Measurements from ENCODE around the gene COL23A1.
A peak's percentile ranks its signal among the peaks of the same experiment; 100 is the strongest.
"Not testable (repeated sequence)": the region's sequence is repeated elsewhere in the genome, so short reads cannot be mapped to it uniquely, and the experiment has no call there.

The COL23A1 gene

GRCh38 chr5:178322736-178323540 is 267.3 kb downstream of the COL23A1 start:
- DNase-seq (ENCODE audit: low spot score) = no peak

GRCh38 chr5:178320281-178320855 is 269.8 kb downstream of the COL23A1 start:
- DNase-seq (ENCODE audit: low spot score) = no peak

DNA sequence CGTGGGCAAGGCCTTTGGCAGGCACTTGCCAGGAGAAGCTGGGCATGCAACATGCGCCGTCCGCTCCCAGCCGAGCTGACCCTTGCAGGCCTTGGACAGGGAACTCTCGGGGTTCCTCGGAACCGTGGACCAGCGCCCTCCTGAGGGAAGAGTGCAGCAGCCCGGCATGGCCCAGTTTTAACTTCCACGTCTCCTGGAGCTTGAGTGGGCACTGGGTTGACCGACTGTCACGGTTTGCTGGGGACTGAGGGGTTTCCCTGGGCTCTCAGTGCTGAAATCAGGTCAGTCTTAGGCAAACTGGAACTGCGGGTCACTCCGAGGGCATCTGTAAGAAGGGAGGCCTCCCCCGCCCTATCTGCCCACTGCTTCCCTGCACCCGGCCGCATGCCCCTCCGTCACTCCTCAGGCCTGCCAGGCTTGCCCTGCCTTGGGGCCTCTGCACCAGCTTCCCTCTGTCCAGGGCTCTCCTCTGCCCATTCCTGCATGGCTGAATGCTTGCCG is 270.6 kb downstream of the COL23A1 start:
- no peak for DNase-seq (ENCODE audit: low spot score)

DNA sequence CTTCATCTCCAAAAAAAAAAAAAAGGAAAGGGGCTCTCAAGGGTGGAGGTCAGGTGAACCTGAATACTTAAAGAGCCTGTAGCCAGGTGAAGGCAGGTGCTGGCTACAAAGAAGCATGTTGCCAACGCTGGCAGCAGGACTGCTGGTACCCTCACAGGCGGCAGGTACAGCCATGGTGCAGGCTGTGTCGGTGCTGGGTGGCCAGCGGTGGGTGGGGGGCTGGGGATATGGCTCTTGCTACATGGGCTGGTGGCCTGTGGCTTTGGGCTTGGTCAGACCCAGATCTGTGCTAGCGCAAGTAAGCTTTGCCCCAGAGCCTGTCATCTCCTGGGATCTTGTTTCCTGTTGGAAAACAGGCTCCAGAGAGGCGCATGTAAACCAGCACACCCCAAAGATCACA is 271.3 kb downstream of the COL23A1 start:
- DNase-seq (ENCODE audit: low spot score) = no peak

DNA sequence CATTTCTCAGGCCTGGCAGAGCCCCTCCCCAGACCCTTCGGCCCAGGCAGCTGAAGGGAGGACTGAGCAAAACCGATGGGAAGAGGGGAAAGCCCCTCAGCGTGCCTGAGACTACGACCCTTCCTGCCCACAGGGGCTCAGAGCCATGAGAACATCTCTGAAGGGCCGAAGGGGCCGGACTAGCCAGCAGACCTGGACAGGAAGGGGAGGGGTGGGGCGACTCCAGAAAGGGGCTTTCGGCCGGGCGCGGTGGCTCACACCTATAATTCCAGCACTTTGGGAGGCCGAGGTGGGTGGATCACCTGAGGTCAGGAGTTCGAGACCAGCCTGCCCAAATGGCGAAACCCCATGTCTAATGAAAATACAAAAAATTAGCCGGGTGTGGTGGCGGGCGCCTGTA is 271.8 kb downstream of the COL23A1 start:
- no peak for DNase-seq (ENCODE audit: low spot score)

DNA sequence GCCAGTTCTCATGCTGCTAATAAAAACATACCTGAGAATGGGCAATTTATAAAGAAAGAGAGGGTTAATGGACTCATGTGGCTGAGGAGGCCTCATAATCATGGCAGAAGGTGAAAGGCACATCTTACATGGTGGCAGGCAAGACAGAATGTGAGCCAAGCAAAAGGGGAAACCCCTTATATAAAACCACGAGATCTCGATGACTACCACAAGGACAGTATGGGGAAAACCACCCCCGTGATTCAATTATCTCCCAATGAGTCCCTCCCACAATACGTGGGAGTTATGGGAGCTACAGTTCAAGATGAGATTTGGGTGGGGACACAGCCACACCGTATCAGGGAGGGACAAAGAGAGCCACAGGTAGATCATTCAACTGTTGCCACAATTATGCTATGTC is 272.5 kb downstream of the COL23A1 start:
- DNase-seq (ENCODE audit: low spot score) = not testable (repeated sequence)

GRCh38 chr5:178314961-178315820 is 275.0 kb downstream of the COL23A1 start:
- DNase-seq (ENCODE audit: low spot score) = no peak

GRCh38 chr5:178314061-178314660 is 276.0 kb downstream of the COL23A1 start:
- peak; percentile 79 for DNase-seq (ENCODE audit: low spot score)

GRCh38 chr5:178313316-178313715 is 276.9 kb downstream of the COL23A1 start:
- DNase-seq (ENCODE audit: low spot score) = no peak

GRCh38 chr5:178312880-178313282 is 277.3 kb downstream of the COL23A1 start:
- DNase-seq (ENCODE audit: low spot score) = peak; percentile 51

DNA sequence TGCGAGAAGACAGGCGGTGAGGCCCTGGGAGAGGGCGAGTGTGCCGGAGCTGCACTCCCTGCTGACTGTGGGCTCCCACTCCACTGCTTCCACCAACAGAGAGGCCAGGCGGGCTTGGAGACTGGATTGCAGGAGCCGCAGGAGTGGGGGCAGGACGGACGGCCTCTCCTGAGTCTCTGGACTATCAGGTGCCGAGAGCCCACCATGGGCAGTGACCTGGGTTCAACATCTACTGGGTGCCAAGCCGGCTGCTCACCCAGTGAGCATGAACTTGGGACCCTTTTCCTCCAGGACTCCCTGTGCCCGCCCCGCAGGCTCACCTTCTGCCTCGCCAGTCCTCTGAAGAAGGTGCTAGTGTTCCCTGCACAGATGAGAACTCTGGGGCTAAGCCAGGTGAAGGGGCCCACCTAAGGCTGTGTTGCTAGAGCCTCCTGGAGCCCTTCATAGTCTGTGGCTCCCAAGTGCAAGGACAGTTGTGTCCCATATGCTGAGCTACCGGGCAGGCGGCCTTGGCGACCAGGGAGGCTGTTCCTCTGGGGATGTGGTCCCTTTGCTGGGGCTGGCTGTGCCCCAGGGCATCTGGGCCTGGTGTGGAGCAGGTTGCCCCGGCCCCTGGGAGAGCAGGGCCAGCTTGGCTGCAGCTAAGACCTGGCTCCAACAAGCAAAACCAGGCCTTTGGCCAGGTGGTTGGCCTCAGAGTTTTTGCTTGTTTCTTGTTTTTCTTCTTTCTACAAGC is 279.9 kb downstream of the COL23A1 start:
- DNase-seq (ENCODE audit: low spot score) = no peak

GRCh38 chr5:178309271-178310013 is 280.8 kb downstream of the COL23A1 start:
- no peak for DNase-seq (ENCODE audit: low spot score)

DNA sequence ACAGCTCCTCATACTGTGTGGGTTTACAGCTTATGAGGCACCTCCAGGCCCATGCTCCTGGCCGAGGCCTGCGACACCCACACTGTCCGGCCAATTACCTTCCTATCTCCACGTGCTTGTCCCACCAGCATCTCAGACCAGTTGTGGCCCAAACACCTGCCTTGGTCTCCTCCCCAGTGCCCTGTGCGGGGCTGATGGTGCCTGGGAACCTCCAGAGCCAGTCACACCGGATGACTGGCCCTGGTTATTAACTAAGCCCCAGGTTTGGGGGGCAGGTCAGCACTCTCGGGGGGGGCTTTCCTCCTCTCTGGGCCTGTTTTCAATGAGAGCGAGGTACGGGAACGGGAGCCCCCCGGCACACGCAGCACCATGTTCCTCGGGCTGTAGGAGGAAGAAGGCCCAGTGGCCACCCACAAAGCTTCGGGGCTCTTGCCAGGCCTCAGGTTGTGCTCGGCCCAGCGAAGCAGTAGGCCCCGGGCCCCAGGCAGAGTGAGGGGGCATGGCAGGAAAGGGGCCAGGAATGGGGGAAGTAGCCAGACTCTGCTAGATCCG is 281.6 kb downstream of the COL23A1 start:
- DNase-seq (ENCODE audit: low spot score) = no peak

DNA sequence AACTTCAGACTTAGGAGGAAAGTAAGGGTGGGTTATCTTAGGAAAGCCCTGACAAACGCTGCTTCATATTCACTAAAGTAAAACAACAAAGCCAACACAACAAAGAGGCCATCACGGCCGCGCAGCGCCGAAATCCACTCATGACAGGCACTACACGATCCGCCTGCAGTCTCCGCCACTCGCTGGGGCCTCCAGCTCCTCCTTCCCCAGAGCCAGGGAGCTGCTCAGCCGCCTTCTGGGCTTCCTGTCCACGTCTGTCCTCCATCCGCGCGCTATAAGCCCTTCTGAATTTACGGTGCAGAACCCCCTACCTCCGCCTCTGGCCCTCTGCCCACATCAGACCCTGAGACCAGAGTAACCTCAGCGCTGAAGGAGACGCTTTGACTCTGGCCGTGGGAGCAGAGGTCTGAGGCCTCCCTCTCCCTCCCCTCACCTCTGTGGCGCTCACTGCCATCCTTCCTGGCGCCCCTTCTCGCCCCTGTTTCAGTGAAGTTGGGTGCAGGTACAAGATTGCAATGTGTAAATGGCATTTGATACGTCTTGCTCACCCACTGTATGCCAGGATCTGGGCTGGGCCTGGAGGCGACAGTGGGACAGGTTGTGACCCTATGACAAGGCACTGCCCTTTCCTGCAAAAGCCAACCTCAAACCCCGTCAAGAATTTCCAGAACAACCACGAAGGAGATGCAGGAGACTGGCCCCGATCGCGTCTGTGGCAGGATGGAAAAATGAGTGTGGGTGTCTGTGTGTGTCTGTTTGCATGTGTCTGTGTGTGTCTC is 282.7 kb downstream of the COL23A1 start:
- DNase-seq (ENCODE audit: low spot score) = no peak

GRCh38 chr5:178306430-178307225 is 283.6 kb downstream of the COL23A1 start:
- DNase-seq (ENCODE audit: low spot score) = no peak

- DNase-seq (ENCODE audit: low spot score) = no peak
Measured at GRCh38 chr5:178305801-178306200, 284.4 kb downstream of the COL23A1 start.

DNA sequence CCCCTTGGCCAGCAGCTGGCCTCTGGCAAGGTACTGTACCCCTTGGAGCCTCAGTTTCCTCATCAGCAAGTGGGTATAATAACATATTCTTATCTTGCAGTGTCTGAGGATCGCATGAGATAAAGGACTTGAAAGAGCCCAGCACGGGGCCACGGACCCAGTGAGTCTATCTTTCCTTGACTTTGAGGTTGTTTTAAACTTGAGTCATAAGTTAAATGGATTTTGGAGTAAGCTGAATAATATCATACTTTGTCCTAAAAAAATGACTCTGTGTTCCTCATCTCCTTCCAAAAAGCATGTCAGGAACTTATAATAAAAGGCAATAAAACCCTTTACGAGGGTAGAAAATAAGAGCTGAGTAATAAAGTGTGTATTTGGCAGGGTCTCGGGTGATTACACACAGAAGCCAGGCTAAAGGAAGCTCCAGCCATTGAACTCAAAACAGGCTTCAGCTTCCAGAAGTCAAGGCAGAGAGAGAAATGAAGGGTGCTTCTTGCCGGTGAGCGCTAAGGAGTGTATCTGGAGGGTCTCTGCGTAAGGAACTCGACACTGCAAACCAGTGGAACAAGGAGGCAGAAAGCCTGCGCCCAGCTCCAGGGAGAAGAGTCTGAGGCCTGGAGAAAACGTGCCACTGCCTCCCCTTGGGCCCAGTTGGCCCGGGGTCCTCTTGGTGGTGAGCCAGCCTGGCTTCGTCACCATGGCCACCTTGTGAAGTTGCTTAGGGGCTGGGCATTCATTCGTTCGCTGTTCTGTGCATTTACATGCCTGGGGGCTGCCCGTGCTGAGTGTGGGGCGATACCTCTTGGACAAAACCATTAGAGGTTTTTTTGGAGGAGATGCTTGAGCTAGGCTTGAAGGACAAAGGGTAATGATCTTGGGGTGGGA is 285.2 kb downstream of the COL23A1 start:
- DNase-seq (ENCODE audit: low spot score) = peak; percentile 66

DNA sequence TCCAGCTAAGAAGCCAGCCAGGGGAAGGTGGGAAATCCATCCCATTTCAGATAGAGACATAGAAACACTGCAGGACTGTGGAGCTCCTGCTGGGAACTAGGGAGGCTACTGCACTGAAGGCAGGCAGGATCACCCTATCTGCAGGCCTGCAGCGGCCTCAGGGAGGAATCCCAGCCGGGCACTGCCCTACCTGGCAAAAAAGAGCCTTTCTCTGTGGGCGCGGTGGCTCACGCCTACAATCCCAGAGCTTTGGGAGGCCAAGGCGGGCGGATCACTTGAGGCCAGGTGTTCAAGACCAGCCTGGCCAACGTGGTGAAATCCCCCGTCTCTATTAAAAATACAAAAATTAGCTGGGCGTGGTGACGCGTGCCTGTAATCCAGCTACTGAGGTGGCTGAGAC is 286.2 kb downstream of the COL23A1 start:
- no peak for DNase-seq (ENCODE audit: low spot score)
